Neutrophil (primary cell): ENCODE results near the gene SLC25A42.

Experiments used
- H3K27ac ChIP-seq: fragments of 200-600 bp; sonication (generic); 2 replicates; pipeline ENCODE4 v1.5.1; 2016; ENCODE audit warnings: mild to moderate bottlenecking, moderate library complexity
- H3K27me3 ChIP-seq: fragments of 200-600 bp; sonication (generic); 2 replicates; pipeline ENCODE4 v1.6.0; 2016; ENCODE audit warnings: mild to moderate bottlenecking
- H3K36me3 ChIP-seq: fragments of 200-600 bp; sonication (generic); 2 replicates; pipeline ENCODE4 v1.5.1; 2017
- H3K4me1 ChIP-seq, 2 experiments: fragments of 200-600 bp in 1 of 2; sonication (generic) in 1 of 2; 1 replicate in 1 of 2; 2 replicates in 1 of 2; pipeline versions ENCODE4 v1.5.1 to v1.6.1; 2013 to 2016; ENCODE audit warnings: low read depth in 1 of 2, low read length in 1 of 2, mild to moderate bottlenecking in 1 of 2, moderate library complexity in 1 of 2; ENCODE audit not compliant: control insufficient read depth in 1 of 2, insufficient read depth in 1 of 2
- H3K4me3 ChIP-seq, 2 experiments: fragments of 200-600 bp in 1 of 2; sonication (generic) in 1 of 2; 1 replicate in 1 of 2; 2 replicates in 1 of 2; pipeline ENCODE4 v1.5.1; 2013 to 2016; ENCODE audit warnings: low read depth in 1 of 2, low read length in 1 of 2, mild to moderate bottlenecking in 1 of 2, moderate library complexity in 1 of 2
- H3K9me3 ChIP-seq: fragments of 200-600 bp; sonication (generic); 2 replicates; pipeline ENCODE4 v1.5.1; 2016
- CTCF ChIP-seq: fragments of 200-600 bp; sonication (generic); IDR thresholded peaks from 2 replicates; pipeline ENCODE4 v1.5.1; 2016; ENCODE audit warnings: antibody characterized with exemption

SLC25A42 gene

GRCh38 chr19:19055701-19056100 is 8.1 kb upstream of the SLC25A42 start:
- TF ChIP-seq CTCF: no peak
- no peaks in the 10 kb centered on the region for H3K9me3 ChIP-seq
- no peak overlapping the region for H3K27ac ChIP-seq
- H3K27me3 ChIP-seq: no peaks in the 10 kb centered on the region
- H3K36me3 ChIP-seq: peaks cover 44% of the 10 kb centered on the region
- no peak overlapping the region for H3K4me3 ChIP-seq
- H3K4me1 ChIP-seq: no peaks in the 10 kb centered on the region

GRCh38 chr19:19056636-19057275 is 7.0 kb upstream of the SLC25A42 start:
- no peak overlapping the region for H3K4me3 ChIP-seq
- H3K36me3 ChIP-seq: peaks cover 40% of the 10 kb centered on the region
- H3K4me1 ChIP-seq: no peaks in the 10 kb centered on the region
- no peak for TF ChIP-seq CTCF
- H3K27me3 ChIP-seq: no peaks in the 10 kb centered on the region
- H3K27ac ChIP-seq: no peak overlapping the region
- H3K9me3 ChIP-seq: no peaks in the 10 kb centered on the region

GRCh38 chr19:19057317-19057716 is 6.5 kb upstream of the SLC25A42 start:
- Histone ChIP-seq H3K27me3 (no peaks in the 10 kb centered on the region), H3K4me1 (no peaks in the 10 kb centered on the region), H3K9me3 (no peaks in the 10 kb centered on the region), H3K36me3 (peaks cover 34% of the 10 kb centered on the region), H3K27ac (no peak overlapping the region), H3K4me3 (no peak overlapping the region)
- no peak for TF ChIP-seq CTCF

GRCh38 chr19:19057720-19058119 is 6.1 kb upstream of the SLC25A42 start:
- H3K9me3 ChIP-seq: no peaks in the 10 kb centered on the region
- H3K4me1 ChIP-seq: peaks cover 0 to under 1% of the 10 kb centered on the region in 2 experiments
- H3K27ac ChIP-seq: no peak overlapping the region
- no peaks in the 10 kb centered on the region for H3K27me3 ChIP-seq
- peaks cover 30% of the 10 kb centered on the region for H3K36me3 ChIP-seq
- no peak for TF ChIP-seq CTCF
- no peak overlapping the region for H3K4me3 ChIP-seq

GRCh38 chr19:19059018-19059836 is 4.6 kb upstream of the SLC25A42 start:
- peaks cover 27% of the 10 kb centered on the region for H3K36me3 ChIP-seq
- TF ChIP-seq CTCF: no peak

More at GRCh38 chr19:19059018-19059836, 4.6 kb upstream of the SLC25A42 start:
- Histone ChIP-seq H3K9me3 (no peaks in the 10 kb centered on the region), H3K4me3 (no peak overlapping the region), H3K27me3 (no peaks in the 10 kb centered on the region), H3K4me1 (peaks cover 8 to 10% of the 10 kb centered on the region in 2 experiments), H3K27ac (no peak overlapping the region)
